K562 (cell line): ENCODE data around the gene WDR91. TPM values are rescaled to one million over a fixed set of nuclear protein-coding genes. Genes with fewer than 3 reads are reported as not detected.

Experiments used
- ATAC-seq: fragments of 200-7000 bp; cut with Tn5 transposase; 3 replicates; pipeline ENCODE4 v1.9.1; 2020; ENCODE audit warnings: moderate library complexity
- BruUV-seq: library from RNA; stranded (reverse); fragments of 400-500 nt; replicated peaks from 2 replicates; lab custom pipeline; 2021; lab: Mats Ljungman, UMichigan
- CTCF ChIA-PET: fragments of 300-600 bp; formaldehyde crosslinking; extraction: SDS; loops from one replicate; lab custom pipeline; 2021; ENCODE audit warnings: low intra/inter-chr PET ratio; lab: Yijun Ruan, JAX
- POLR2A ChIA-PET: fragments of 300-600, 350-650 bp; sonication (Branson Sonifier 250); formaldehyde crosslinking; extraction: SDS; loops from one replicate; lab custom pipeline; 2021; ENCODE audit warnings: antibody characterized with exemption, inconsistent platforms; lab: Yijun Ruan, JAX
- DNase-seq, 4 experiments: peaks; one replicate each; pipeline versions ENCODE4 v3.0.0 to v3.0.0-alpha.2; 2011 to 2018; ENCODE audit warnings: low spot score in 3 of 4, mixed read lengths in 3 of 4; ENCODE audit errors: extremely low read depth in 1 of 4
- FAIRE-seq: peaks from 2 replicates; lab custom pipeline; 2011; peaks lifted over from hg19 to GRCh38; lab: Jason Lieb, UNC
- H2AFZ ChIP-seq: 2 replicates; pipeline ENCODE4 v1.6.0; 2011; ENCODE audit warnings: low read depth, low read length, control low read depth, inconsistent platforms
- H3K27ac ChIP-seq: fragments of 200-600 bp; 3 replicates; pipeline ENCODE4 v1.8.0; 2011; ENCODE audit warnings: low read depth, mild to moderate bottlenecking, control low read depth, inconsistent platforms, low read length, moderate library complexity, mixed read lengths; ENCODE audit errors: extremely low read depth
- H3K27me3 ChIP-seq, 2 experiments: fragments of 300-600 bp in 1 of 2; 2 replicates in 1 of 2; 3 replicates in 1 of 2; pipeline versions ENCODE4 v1.6.0 to v1.8.0; 2011; ENCODE audit warnings: inconsistent platforms in 2 of 2, low read length in 2 of 2, mild to moderate bottlenecking in 1 of 2, mixed read lengths in 1 of 2, moderate library complexity in 1 of 2; ENCODE audit not compliant: control insufficient read depth in 2 of 2, insufficient read depth in 2 of 2
- H3K36me3 ChIP-seq: fragments of 300-600 bp; 3 replicates; pipeline ENCODE4 v1.8.0; 2011; ENCODE audit warnings: mild to moderate bottlenecking, low read length, inconsistent platforms; ENCODE audit not compliant: control insufficient read depth, insufficient read depth
- H3K4me1 ChIP-seq, 2 experiments: fragments of 200-600 bp in 1 of 2; replicated peaks in 1 of 2; 2 replicates in 1 of 2; 3 replicates in 1 of 2; pipeline versions ENCODE4 v1.5.1 to v1.8.0; 2011; ENCODE audit warnings: inconsistent platforms in 2 of 2, low read length in 2 of 2, mild to moderate bottlenecking in 1 of 2, mixed read lengths in 1 of 2, moderate library complexity in 1 of 2; ENCODE audit not compliant: control insufficient read depth in 2 of 2, insufficient read depth in 2 of 2
- H3K4me2 ChIP-seq: 2 replicates; pipeline ENCODE4 v1.6.1; 2011; ENCODE audit warnings: low read length, control low read depth, inconsistent platforms, mixed read lengths; ENCODE audit not compliant: insufficient read depth
- H3K4me3 ChIP-seq: fragments of 200-600 bp; sonication (generic), shearing (Covaris generic); 2 replicates; pipeline ENCODE4 v1.5.1; 2016; ENCODE audit warnings: control low read depth, inconsistent platforms
- H3K79me2 ChIP-seq: fragments of 200-600 bp; 3 replicates; pipeline ENCODE4 v1.8.0; 2011; ENCODE audit warnings: low read length, inconsistent platforms; ENCODE audit not compliant: control insufficient read depth, insufficient read depth
- H3K9ac ChIP-seq, 2 experiments: 2 replicates each; pipeline versions ENCODE4 v1.6.0 to v1.6.1; 2011; ENCODE audit warnings: low read depth in 2 of 2, low read length in 2 of 2, control low read depth in 1 of 2, inconsistent platforms in 1 of 2, mild to moderate bottlenecking in 1 of 2, mixed read lengths in 1 of 2; ENCODE audit not compliant: insufficient read depth in 1 of 2
- H3K9me1 ChIP-seq: one replicate; pipeline ENCODE4 v1.6.0; 2011; ENCODE audit warnings: inconsistent platforms, mild to moderate bottlenecking, low read length, moderate library complexity; ENCODE audit not compliant: control insufficient read depth, insufficient read depth
- H3K9me3 ChIP-seq: replicated peaks from 2 replicates; pipeline ENCODE4 v1.5.1; 2011; ENCODE audit warnings: low read depth, low read length, inconsistent platforms; ENCODE audit not compliant: control insufficient read depth, insufficient read depth
- H4K20me1 ChIP-seq: replicated peaks from 2 replicates; pipeline ENCODE4 v1.6.1; 2011; ENCODE audit warnings: low read length, inconsistent platforms, mixed read lengths; ENCODE audit not compliant: control insufficient read depth, insufficient read depth
- DLX4 ChIP-seq: fragments of 250-450 bp; sonication (Bioruptor Pico); IDR thresholded peaks from 2 replicates; pipeline ENCODE4 v1.6.1; 2021; ENCODE audit warnings: mild to moderate bottlenecking
- HMGN3 ChIP-seq: IDR thresholded peaks from 2 replicates; pipeline ENCODE4 v1.6.1; 2011; ENCODE audit warnings: borderline replicate concordance, low read depth, mild to moderate bottlenecking, mixed read lengths, low read length; ENCODE audit not compliant: insufficient read length; ENCODE audit errors: extremely low read depth
- WHSC1 ChIP-seq: IDR thresholded peaks from one replicate; pipeline ENCODE4 v1.6.1; 2012; ENCODE audit warnings: low read length, control low read depth, inconsistent platforms
- ZBTB11 ChIP-seq, 3 experiments: fragments of 200-800 bp in 1 of 3; fragments of 250-450 bp in 1 of 3; fragments of 450-650 bp in 1 of 3; sonication (Bioruptor Pico) in 1 of 3; sonication (Bioruptor generic) in 1 of 3; formaldehyde crosslinking in 1 of 3; IDR thresholded peaks; 2 replicates each; pipeline versions ENCODE4 v1.6.1 to v1.8.0; 2016 to 2022; ENCODE audit warnings: mild to moderate bottlenecking in 2 of 3, missing genetic modification characterization in 2 of 3, missing compliant biosample characterization in 1 of 3, moderate library complexity in 1 of 3
- WGBS: fragments of 100-300 bp; shearing (Covaris generic); methylation state at CpG from one replicate; pipeline ENCODE4 v1.1.6; 2016; ENCODE audit warnings: low coverage, mixed read lengths; ENCODE audit not compliant: insufficient coverage; ENCODE audit errors: missing lambda C conversion rate; 5-methylcytosine and 5-hydroxymethylcytosine counted together
- in situ Hi-C: fragments of 300-500 bp; cut with MboI; formaldehyde crosslinking; loops from 4 replicates; pipeline ENCODE4 v1.15.0; 2018; ENCODE audit warnings: inconsistent platforms, mixed read lengths
- intact Hi-C: fragments of 100-400 bp; cut with micrococcal nuclease; formaldehyde crosslinking; loops from 2 replicates; pipeline ENCODE4 v1.14.2; 2022
- polyA plus RNA-seq, 8 experiments: library from polyadenylated mRNA; depleted of rRNA in 4 of 8; stranded (reverse) in 5 of 8; unstranded in 3 of 8; fragments of >200 nt; fragmentation: Nextera tagmentation in 2 of 8; fragmentation: Illumina TruSeq in 1 of 8; extraction: Ambion mirVana in 2 of 8; extraction: Trizol in 1 of 8; gene quantifications; 2 replicates each; pipeline versions ENCODE4 v1.2.1 to v1.2.3, GENCODE V29; 2011 to 2014; ENCODE audit warnings: inconsistent platforms in 1 of 8, missing spikeins in 1 of 8
- total RNA-seq, 7 experiments: library from RNA; depleted of rRNA in 6 of 7; stranded (reverse); fragments of >200 nt in 6 of 7; fragmentation: Illumina TruSeq in 2 of 7; extraction: Trizol in 2 of 7; gene quantifications; 2 replicates each; pipeline versions ENCODE4 v1.2.1 to v1.2.3, GENCODE V29; 2011 to 2021; ENCODE audit warnings: low replicate concordance in 1 of 7

The WDR91 gene
- total and polyA plus RNA-seq, 9 of the 15 experiments (the other 6 are each of a cell fraction or from before 2014, with no cell fraction given), result 1.9 to 18.2 (median 9.8) TPM

GRCh38 chr7:135204876-135205275 lies 6.5 kb downstream of the WDR91 start (continued):
- no peak for TF ChIP-seq ZBTB11 (CRISPR knock-in tag; IDR thresholded peaks at IDR 0.05)

GRCh38 chr7:135204341-135204749 lies 7.0 kb downstream of the WDR91 start:
- no peak overlapping the region for H3K27ac ChIP-seq
- intact Hi-C loops, result no loop called here
- no peak overlapping the region for H2AFZ ChIP-seq
- no peak overlapping the region for H3K9ac ChIP-seq
- H3K79me2 ChIP-seq, result no peaks in the 10 kb centered on the region
- in situ Hi-C loops, result no loop called here
- TF ChIP-seq WHSC1, result peak; percentile 48
- TF ChIP-seq DLX4, result no peak
- no peak for TF ChIP-seq HMGN3
- no peak overlapping the region for H3K4me3 ChIP-seq
- ATAC-seq, result no peak
- no peaks in the 10 kb centered on the region for H3K9me1 ChIP-seq
- ChIA-PET CTCF (no interaction called here), POLR2A (interaction anchor here (0.6 to 3.6 kb wide), 7 partner anchors 8 to 349 kb away, joined by 3 to 20 read pairs (median 3); no protein-coding TSS in a partner anchor)
- no peaks in the 10 kb centered on the region for H4K20me1 ChIP-seq
- 68% methylated on average over 6 of the region's 6 CpGs for WGBS
- peaks cover 25% of the 10 kb centered on the region; the same call in 2 of the 3 replicates for H3K36me3 ChIP-seq
- FAIRE-seq, result no peak
- H3K4me2 ChIP-seq, result no peak overlapping the region
- H3K27me3 ChIP-seq, result no peaks in the 10 kb centered on the region
- H3K4me1 ChIP-seq, result peaks cover 7 to 17% of the 10 kb centered on the region in 2 experiments; a peak in 4 of 5 replicates
- H3K9me3 ChIP-seq, result no peaks in the 10 kb centered on the region
- BruUV-seq, result no TSS peak
- DNase-seq, result no peak
